DND-41 (cell line): ENCODE measurements around the gene LNX1.

Experiments used
- CTCF ChIP-seq: IDR thresholded peaks from 2 replicates; pipeline ENCODE4 v1.5.1; 2012; ENCODE audit warnings: borderline replicate concordance, low read length, moderate library complexity, mild to moderate bottlenecking; ENCODE audit not compliant: poor library complexity, severe bottlenecking; ENCODE audit errors: extremely low read depth
- EZH2 ChIP-seq: IDR thresholded peaks from 3 replicates; pipeline ENCODE4 v1.6.1; 2012; ENCODE audit warnings: borderline replicate concordance, low read depth, mild to moderate bottlenecking, moderate library complexity, low read length, inconsistent platforms; ENCODE audit not compliant: severe bottlenecking

- TF ChIP-seq EZH2 (no peak), CTCF (no peak)
These were observed 35.2 kb upstream of the LNX1 start for GRCh38 chr4:53626491-53626890.
